Stimulated activated CD8-positive, alpha-beta memory T cell treated with anti-CD3 and anti-CD28 coated beads, Interleukin-7, amount 100 ng/mL, for 24 hours (primary cell): Measurements from ENCODE around the gene DBF4B.

Experiments
- DNase-seq: peaks from one replicate; pipeline ENCODE4 v3.0.0-alpha.2; 2020; ENCODE audit warnings: low read depth

Gene DBF4B

DNA sequence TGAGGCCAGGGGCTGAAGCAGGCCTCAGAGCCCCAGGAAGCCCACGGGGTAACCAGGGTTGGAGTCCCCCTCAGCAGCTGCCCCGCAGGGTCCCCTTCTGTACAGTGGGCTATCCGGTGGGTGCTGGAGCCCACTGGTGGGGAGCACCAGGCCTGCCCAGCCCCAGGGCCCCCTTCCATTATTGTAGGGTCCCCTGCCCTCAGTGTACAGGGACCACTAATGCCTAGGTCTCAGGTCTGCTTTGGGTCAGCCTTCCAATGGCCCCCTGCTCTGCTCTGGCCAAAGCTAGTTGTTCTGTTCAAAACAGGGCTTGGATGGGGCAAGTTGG lies 51.4 kb downstream of the DBF4B start:
- DNase-seq = no peak

- DNase-seq = no peak
Observed at GRCh38 chr17:44760474-44761308, 52.2 kb downstream of the DBF4B start.

DNA sequence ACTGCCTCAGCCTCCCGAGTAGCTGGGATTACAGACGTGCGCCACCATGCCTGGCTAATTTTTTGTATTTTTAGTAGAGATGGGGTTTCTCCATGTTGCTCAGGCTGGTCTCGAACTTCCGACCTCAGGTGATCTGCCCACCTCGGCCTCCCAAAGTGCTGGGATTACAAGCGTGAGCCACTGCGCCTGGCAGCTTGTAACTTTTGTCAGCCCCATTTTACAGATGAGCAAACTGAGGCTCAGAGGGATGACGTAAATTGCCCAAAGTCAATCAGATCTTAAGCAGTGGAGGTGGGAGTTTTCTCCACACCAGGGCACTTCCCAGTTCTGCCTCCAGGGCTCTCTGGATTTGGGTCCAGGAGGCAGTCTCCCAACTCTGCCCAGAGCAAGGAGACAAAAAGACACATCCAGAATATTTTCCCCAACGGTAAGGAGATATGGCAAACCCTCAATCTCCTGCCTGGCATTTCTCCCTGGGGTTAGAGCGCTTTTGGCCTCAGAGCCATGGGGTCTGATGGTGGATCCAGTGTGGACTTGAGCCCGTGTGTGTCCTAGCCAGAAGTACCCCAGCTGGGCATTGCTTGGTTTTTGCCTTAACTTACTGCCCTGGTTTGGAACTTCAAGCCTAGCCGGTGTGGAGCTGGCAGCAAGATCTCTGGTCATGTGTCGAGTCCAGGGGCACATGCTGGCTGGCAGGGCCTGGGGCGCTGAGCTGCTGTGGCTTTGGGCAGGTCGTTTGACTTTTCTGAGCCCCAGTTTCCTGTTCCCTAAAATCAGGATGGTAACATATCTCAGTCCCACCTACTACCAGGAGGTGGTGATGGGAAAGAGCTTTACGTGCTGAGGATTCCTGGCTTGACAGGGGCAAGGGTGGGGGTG lies 53.7 kb downstream of the DBF4B start:
- DNase-seq = no peak

- no peak for DNase-seq
Observed at GRCh38 chr17:44763170-44763569, 54.7 kb downstream of the DBF4B start.

- no peak for DNase-seq
Observed at GRCh38 chr17:44765965-44766364, 57.5 kb downstream of the DBF4B start.

DNA sequence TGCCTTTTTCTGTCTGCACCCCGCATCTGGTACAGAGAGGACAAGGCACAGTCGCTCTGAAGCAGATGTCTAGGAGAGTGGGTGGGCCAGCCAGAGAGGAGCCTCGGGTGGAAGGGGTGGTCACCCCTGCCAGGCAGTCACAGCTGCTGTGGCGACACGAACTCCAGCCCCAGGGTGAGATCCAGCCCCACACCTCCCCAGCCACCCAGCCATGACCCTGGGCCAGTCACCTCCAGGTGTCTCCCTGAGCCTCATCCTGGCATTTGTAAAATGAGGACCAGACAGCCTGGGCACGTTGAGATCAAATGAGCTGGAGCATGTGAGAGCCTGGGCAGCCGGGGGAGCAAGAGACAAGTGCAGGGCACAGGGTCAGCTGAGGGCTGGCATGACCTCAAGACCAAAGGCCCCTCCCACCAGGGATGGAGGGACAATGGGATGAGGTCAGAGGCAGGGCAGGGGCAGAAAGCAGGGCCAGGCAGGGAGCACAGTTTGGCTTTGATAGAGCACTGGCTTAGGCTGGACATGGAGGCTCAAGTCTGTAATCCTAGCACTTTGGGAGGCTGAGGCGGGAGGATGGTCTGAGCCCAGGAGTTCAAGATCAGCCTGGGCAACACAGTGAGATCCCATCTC lies 58.1 kb downstream of the DBF4B start:
- DNase-seq = no peak

DNA sequence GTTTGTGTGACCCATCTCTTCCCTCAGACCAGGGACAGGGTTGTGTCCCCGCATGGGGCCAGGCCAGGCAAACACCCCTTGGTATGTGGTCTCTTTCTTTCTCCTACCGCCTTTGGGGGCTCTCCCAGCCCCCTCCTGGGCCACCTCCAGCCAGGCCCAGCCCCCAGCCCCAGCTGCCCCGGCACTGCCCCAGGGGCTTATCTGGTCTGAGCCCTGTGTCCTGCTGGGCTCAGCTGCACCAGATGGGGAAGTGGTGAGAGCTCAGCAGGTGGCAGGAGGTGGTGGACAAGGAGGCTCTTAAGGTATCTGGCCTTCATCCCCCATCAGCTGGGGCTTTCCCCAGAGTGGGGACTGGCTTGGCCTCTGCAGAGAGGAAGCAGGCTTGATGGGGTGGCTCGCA lies 59.0 kb downstream of the DBF4B start:
- DNase-seq = no peak

- no peak for DNase-seq
Observed at GRCh38 chr17:44768505-44769142, 60.2 kb downstream of the DBF4B start.

GRCh38 chr17:44769230-44769629 lies 60.8 kb downstream of the DBF4B start:
- DNase-seq = no peak

GRCh38 chr17:44769647-44770084 lies 61.2 kb downstream of the DBF4B start:
- no peak for DNase-seq

DNA sequence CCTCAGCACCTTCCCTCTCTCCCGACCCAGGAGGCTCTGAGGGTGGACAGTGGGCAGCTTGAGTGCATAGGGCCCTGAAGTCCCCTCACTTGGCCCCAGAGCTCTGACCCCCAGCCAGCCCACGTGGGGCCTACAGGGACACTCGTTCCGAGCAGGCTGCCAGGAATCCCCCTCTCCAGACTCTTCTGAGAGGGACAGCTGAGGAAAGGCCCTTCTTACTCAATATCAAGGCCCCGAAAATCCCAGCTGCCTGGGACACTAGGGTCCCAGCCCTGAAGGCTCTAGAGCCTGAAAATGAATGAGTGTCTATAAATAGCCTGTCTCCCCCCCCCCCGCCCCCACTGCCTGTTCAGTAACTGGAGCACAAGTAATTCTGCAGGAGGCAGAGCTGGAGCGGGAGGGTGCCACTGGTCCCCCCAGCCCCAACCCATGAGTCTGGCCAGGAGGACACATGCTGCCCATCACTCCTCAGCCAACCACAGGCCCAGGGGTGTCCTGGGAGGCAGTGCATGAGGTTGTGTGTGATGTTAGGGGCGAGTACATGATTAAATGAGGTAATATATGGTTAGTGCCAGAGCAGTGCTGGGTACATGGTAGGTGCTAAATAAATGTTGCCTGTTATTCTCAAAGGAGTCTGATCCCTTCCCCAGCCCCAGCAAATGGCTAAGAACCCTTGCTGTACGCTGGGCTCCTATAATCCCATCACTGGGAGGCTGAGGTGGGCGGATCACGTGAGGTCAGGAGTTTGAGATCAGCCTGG lies 61.9 kb downstream of the DBF4B start:
- DNase-seq = no peak

- no peak for DNase-seq
Observed at GRCh38 chr17:44772308-44773045, 64.0 kb downstream of the DBF4B start.

- no peak for DNase-seq
Observed at GRCh38 chr17:44773140-44773539, 64.7 kb downstream of the DBF4B start.

GRCh38 chr17:44774271-44775135 lies 66.0 kb downstream of the DBF4B start:
- peak; percentile 90 for DNase-seq

DNA sequence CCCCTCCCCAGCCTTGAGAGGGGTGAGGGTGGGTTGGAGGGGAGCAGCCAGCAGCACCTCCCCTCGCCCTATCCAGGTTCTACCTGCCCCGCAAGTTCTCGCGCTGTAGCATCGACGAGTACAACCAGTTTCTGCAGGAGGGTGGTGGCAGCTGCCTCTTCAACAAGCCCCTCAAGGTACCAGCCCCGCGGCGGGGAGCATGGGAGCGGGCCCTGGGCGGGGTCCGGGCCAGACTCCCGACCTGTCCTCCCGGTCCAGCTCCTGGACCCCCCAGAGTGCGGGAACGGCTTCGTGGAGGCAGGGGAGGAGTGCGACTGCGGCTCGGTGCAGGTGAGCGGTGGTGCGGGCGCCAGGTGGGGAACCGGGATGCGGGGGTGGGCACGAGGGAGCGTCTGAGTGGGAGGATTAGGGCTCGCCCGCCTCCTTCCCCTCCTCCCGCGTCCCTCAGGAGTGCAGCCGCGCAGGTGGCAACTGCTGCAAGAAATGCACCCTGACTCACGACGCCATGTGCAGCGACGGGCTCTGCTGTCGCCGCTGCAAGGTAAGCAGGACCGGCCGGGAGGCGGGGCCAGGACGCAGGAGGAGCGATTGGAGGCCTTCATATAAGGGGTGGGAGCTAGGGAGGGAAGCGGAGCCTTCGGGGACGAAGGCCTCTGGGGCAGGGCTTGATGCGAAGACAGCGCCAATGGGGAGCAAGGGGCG lies 66.8 kb downstream of the DBF4B start:
- DNase-seq = peak; percentile 97

DNA sequence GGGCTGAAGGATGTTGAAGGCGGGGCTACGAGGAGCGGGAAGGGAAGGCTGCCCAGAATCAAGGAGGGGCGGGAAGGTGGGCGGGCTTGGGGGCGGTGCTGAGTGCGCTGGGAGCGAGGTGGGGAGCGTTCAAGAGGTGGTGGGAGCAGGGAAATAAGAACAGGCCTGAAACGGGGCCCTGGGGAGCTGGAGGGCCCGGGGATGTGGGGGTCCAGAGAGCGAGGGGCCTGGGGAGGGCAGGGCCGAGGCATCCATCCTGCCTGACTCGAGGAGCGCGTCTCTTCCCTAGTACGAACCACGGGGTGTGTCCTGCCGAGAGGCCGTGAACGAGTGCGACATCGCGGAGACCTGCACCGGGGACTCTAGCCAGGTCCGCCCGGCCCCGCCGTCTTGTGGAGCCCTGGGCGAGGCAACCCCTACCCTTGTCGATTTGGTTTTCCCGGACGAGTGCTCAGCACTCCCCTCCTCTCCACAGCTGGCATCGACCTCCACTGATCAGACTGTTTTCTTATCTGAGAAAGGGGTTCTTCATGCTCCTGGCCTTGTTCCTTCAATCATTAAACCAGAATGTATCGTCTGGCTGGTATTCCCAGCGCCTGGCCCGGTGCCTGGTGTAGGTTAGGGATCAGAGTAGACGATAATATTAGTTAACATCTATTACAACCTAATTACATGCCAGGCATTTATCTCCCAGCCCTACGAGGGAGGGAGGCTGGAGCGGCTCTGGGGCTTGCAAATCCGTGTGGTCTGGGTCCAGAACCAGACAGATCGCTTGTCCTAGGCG lies 67.6 kb downstream of the DBF4B start:
- DNase-seq = no peak

DNA sequence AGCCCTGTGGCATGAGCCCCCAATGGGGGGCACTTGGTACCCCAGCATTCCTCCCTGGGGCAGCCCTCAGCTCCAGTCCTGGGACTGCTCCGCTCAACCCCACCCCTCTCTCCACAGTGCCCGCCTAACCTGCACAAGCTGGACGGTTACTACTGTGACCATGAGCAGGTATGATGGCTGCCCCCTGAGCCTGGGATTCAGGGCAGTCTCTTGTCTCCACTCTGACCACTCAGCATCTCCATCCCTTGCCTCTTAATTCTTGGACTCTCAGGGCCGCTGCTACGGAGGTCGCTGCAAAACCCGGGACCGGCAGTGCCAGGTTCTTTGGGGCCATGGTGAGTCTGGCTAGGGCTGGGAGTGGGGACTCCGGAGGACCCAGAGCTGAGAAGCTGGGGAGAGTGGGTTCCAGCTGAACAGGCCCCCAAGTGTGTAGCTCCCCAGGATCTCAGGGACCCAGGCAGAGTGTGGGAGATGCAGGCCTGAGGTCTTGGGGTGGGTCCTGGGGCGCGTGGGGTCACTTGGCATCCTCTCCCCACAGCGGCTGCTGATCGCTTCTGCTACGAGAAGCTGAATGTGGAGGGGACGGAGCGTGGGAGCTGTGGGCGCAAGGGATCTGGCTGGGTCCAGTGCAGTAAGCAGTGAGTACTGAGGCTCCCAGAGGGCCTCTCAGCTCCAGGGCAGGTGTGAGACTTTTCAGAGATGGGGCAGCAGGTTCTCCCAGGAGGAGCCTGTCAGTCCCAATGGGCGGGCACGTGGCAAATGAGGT lies 68.3 kb downstream of the DBF4B start:
- DNase-seq = no peak
